GM19452 (cell line): ENCODE measurements around the gene CFL1.
"Not testable (repeated sequence)": the region's sequence is repeated elsewhere in the genome, so short reads cannot be mapped to it uniquely, and the experiment has no call there.

Source experiments
- ATAC-seq: cut with Tn5 transposase; IDR thresholded peaks from one replicate; pipeline ENCODE4 v1.9.1; 2021; ENCODE audit not compliant: unreplicated experiment

The CFL1 gene

GRCh38 chr11:65843811-65844210 lies 14.2 kb downstream of the CFL1 start:
- ATAC-seq, result no peak

GRCh38 chr11:65842144-65842543 lies 15.8 kb downstream of the CFL1 start:
- ATAC-seq, result no peak

GRCh38 chr11:65834202-65834601 lies 23.8 kb downstream of the CFL1 start:
- ATAC-seq, result no peak

GRCh38 chr11:65833297-65834030 lies 24.5 kb downstream of the CFL1 start, which contains the start of gene SNX32:
TSS of gene SNX32 (plus strand) at chr11:65833963. CDS start at chr11:65834066, 103 bp downstream.
- peak; percentile 97 for ATAC-seq

- ATAC-seq, result not testable (repeated sequence)
These were observed 25.7 kb downstream of the CFL1 start for GRCh38 chr11:65832231-65832630.

- ATAC-seq, result no peak
These were observed 28.5 kb downstream of the CFL1 start for GRCh38 chr11:65829459-65829858.

GRCh38 chr11:65826984-65827735 lies 30.8 kb downstream of the CFL1 start:
- ATAC-seq, result no peak

GRCh38 chr11:65822776-65823528 lies 35.0 kb downstream of the CFL1 start:
- no peak for ATAC-seq

- ATAC-seq, result no peak
These were observed 36.9 kb downstream of the CFL1 start for GRCh38 chr11:65821107-65821506.

- ATAC-seq, result peak; percentile 76
These were observed 39.9 kb downstream of the CFL1 start for GRCh38 chr11:65817835-65818680.

- ATAC-seq, result no peak
These were observed 40.6 kb downstream of the CFL1 start for GRCh38 chr11:65817312-65817834.

- no peak for ATAC-seq
These were observed 41.3 kb downstream of the CFL1 start for GRCh38 chr11:65816696-65817095.

GRCh38 chr11:65814986-65815565 lies 42.9 kb downstream of the CFL1 start:
- no peak for ATAC-seq

- ATAC-seq, result no peak
These were observed 43.6 kb downstream of the CFL1 start for GRCh38 chr11:65814131-65814985.

- no peak for ATAC-seq
These were observed 46.1 kb downstream of the CFL1 start for GRCh38 chr11:65811764-65812475.

- ATAC-seq, result no peak
These were observed 47.7 kb downstream of the CFL1 start for GRCh38 chr11:65810046-65810868.

GRCh38 chr11:65809496-65809895 lies 48.5 kb downstream of the CFL1 start:
- ATAC-seq, result no peak
